Measurements from ENCODE around the gene ZSCAN5A.

GRCh38 chr19:56174550-56174949, 140.1 kb downstream of the ZSCAN5A start:
- TF ChIP-seq CTCF (IDR thresholded peaks at IDR 0.05) (no peak), POLR2A (IDR thresholded peaks at IDR 0.05) (no peak)
